WTC11 (cell line): Measurements from ENCODE around the gene CIC.

ENCODE experiments used
- MYBL2 ChIP-seq: sonication (generic); formaldehyde crosslinking; IDR thresholded peaks from 2 replicates; pipeline ENCODE4 v1.8.1; 2023; ENCODE audit warnings: mild to moderate bottlenecking, moderate library complexity, missing genetic modification reagents
- TF ChIP-seq, protein P1 (sequence below): sonication (generic); formaldehyde crosslinking; conservative IDR thresholded peaks from 2 replicates; pipeline ENCODE4 v1.8.1; 2022; ENCODE audit warnings: mild to moderate bottlenecking, missing genetic modification reagents
- TF ChIP-seq, protein P2 (sequence below): fragments of 200-600 bp; IDR thresholded peaks from 2 replicates; pipeline ENCODE4 v1.8.0; 2022; ENCODE audit warnings: antibody characterized with exemption
- TF ChIP-seq, protein P3 (sequence below): sonication (generic); formaldehyde crosslinking; IDR thresholded peaks from 2 replicates; pipeline ENCODE4 v1.8.0; 2022; ENCODE audit warnings: mild to moderate bottlenecking, missing genetic modification reagents

DNA sequence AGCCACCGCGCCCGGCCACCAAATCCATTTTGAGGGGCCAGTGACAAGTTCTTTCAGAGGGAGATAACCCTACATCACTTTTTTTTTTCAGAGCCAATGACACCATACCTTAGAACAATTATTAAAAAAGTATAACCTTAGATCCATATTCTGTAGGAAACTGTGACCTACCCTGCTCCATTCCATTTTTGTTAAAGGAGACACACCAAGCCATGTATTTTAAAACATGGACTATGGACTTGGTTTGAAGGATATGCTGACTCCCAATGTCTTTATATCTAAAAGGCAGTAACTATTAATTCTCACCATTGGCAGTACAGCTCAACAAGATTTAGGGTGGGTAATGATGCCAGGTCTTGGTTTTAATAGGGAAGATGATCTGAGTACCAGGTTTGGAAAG, 27.8 kb upstream of the CIC start:
- TF ChIP-seq, protein P1, sequence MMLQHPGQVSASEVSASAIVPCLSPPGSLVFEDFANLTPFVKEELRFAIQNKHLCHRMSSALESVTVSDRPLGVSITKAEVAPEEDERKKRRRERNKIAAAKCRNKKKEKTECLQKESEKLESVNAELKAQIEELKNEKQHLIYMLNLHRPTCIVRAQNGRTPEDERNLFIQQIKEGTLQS (CRISPR knock-in tag): no peak
- TF ChIP-seq, protein P2, sequence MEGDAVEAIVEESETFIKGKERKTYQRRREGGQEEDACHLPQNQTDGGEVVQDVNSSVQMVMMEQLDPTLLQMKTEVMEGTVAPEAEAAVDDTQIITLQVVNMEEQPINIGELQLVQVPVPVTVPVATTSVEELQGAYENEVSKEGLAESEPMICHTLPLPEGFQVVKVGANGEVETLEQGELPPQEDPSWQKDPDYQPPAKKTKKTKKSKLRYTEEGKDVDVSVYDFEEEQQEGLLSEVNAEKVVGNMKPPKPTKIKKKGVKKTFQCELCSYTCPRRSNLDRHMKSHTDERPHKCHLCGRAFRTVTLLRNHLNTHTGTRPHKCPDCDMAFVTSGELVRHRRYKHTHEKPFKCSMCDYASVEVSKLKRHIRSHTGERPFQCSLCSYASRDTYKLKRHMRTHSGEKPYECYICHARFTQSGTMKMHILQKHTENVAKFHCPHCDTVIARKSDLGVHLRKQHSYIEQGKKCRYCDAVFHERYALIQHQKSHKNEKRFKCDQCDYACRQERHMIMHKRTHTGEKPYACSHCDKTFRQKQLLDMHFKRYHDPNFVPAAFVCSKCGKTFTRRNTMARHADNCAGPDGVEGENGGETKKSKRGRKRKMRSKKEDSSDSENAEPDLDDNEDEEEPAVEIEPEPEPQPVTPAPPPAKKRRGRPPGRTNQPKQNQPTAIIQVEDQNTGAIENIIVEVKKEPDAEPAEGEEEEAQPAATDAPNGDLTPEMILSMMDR: no peak
- TF ChIP-seq, protein P3, sequence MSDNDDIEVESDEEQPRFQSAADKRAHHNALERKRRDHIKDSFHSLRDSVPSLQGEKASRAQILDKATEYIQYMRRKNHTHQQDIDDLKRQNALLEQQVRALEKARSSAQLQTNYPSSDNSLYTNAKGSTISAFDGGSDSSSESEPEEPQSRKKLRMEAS (CRISPR knock-in tag): no peak
- TF ChIP-seq MYBL2 (CRISPR knock-in tag): no peak
